GM18507 (cell line): ENCODE data around the gene BCL2L11.
"Not testable (repeated sequence)": the region's sequence is repeated elsewhere in the genome, so short reads cannot be mapped to it uniquely, and the experiment has no call there.

Experiments used
- DNase-seq: peaks from one replicate; pipeline ENCODE4 v3.0.0; 2011; ENCODE audit warnings: low read depth; ENCODE audit not compliant: insufficient read length; ENCODE audit errors: extremely low spot score
- FAIRE-seq: peaks from 2 replicates; lab custom pipeline; 2011; peaks lifted over from hg19 to GRCh38; lab: Jason Lieb, UNC

The BCL2L11 gene

GRCh38 chr2:111120253-111121027 is at the start of gene BCL2L11:
Gene BCL2L11, plus strand, starts transcription at chr2:111120914. Its CDS starts 2,832 bp downstream, at chr2:111123746.
- FAIRE-seq, result peak; percentile 86

GRCh38 chr2:111071600-111072171 is 49.0 kb upstream of the BCL2L11 start:
- FAIRE-seq, result no peak
- DNase-seq, result no peak

More at GRCh38 chr2:111120253-111121027, at the start of gene BCL2L11:
- peak; percentile 81 for DNase-seq

- DNase-seq (no peak), FAIRE-seq (no peak)
Observed at GRCh38 chr2:111072220-111072871, 48.4 kb upstream of the BCL2L11 start.

- not testable (repeated sequence) for FAIRE-seq, DNase-seq
Observed at GRCh38 chr2:111082659-111083058, 38.1 kb upstream of the BCL2L11 start.

GRCh38 chr2:111091811-111092211 is 28.9 kb upstream of the BCL2L11 start:
- FAIRE-seq (no peak), DNase-seq (no peak)

GRCh38 chr2:111094691-111095090 is 26.0 kb upstream of the BCL2L11 start:
- no peak for DNase-seq
- FAIRE-seq, result no peak

- no peak for DNase-seq
Observed at GRCh38 chr2:111095434-111095833, 25.3 kb upstream of the BCL2L11 start.

GRCh38 chr2:111099402-111099801 is 21.3 kb upstream of the BCL2L11 start:
- no peak for DNase-seq
- FAIRE-seq, result no peak

More at GRCh38 chr2:111095434-111095833, 25.3 kb upstream of the BCL2L11 start:
- no peak for FAIRE-seq

GRCh38 chr2:111100087-111100764 is 20.5 kb upstream of the BCL2L11 start:
- no peak for DNase-seq
- peak; percentile 26 for FAIRE-seq

GRCh38 chr2:111100765-111101162 is 19.9 kb upstream of the BCL2L11 start:
- no peak for DNase-seq
- peak; percentile 98 for FAIRE-seq

- DNase-seq, result no peak
- FAIRE-seq, result peak; percentile 21
Observed at GRCh38 chr2:111101592-111101991, 19.1 kb upstream of the BCL2L11 start.

- FAIRE-seq, result no peak
- DNase-seq, result no peak
Observed at GRCh38 chr2:111102216-111102615, 18.5 kb upstream of the BCL2L11 start.

- DNase-seq (no peak), FAIRE-seq (no peak)
Observed at GRCh38 chr2:111105926-111106325, 14.8 kb upstream of the BCL2L11 start.

- DNase-seq (no peak), FAIRE-seq (no peak)
Observed at GRCh38 chr2:111106706-111107105, 14.0 kb upstream of the BCL2L11 start.

GRCh38 chr2:111108745-111109271 is 11.9 kb upstream of the BCL2L11 start:
- DNase-seq (no peak), FAIRE-seq (no peak)

GRCh38 chr2:111111101-111111755 is 9.5 kb upstream of the BCL2L11 start:
- DNase-seq, result no peak
- FAIRE-seq, result no peak

GRCh38 chr2:111113838-111114237 is 6.9 kb upstream of the BCL2L11 start:
- DNase-seq (no peak), FAIRE-seq (no peak)

- no peak for DNase-seq
- peak; percentile 83 for FAIRE-seq
Observed at GRCh38 chr2:111116011-111116746, 4.5 kb upstream of the BCL2L11 start.
